HG02678 (cell line): ENCODE results near the gene CSPG5.

Experiments
- ATAC-seq: cut with Tn5 transposase; IDR thresholded peaks from one replicate; pipeline ENCODE4 v1.9.1; 2021; ENCODE audit warnings: mild to moderate bottlenecking, moderate library complexity; ENCODE audit not compliant: unreplicated experiment

CSPG5 gene

DNA sequence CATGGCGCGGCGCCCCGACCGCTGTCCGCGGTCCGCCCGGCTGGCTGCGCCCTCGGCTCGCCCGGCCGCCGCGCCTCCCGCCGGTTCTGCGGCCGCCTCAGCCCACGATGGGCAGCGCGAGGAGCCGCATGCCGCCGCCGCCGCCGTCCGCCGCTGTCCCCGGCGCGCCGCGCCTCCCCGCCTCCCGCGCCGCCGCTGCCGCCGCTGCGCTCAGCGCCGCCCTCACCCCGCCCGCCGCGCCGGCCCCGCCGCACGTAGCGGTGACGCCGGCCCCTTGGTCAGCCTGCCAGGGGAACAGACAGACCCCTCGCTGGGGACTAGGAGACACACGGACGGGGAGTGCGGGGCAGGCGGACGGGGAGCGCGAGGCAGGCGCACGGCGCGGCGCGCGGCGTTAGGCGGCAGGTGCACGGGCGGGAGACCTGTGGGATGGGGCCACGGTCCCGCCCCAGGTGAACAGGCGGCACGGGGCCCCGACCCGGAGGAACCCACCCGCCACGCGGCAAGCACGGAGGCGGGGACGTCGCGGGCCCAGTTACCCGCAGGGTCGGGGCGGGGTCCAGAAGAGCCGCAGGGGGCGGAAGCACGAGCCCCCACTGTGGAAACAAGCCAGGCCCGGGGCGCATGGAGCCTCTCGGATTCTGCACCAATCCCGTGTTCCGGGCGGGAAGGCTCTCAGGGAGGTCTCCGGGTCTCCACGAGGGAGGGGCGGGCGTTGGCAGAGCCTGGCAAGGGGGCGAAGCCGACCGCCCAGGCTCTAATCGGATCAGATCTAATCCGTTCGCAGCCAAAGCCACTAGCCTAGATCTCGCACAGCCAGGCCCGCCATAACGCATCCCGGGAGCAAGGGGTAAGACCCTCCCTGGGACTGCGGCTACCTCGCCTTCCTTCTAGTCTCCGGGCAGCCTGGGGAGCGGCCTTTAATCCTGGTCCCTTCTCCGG lies at the start of gene CSPG5:
TSS of gene CSPG5 (minus strand) at position 175 of the 942 bp plus-strand sequence. CDS start at position 3, 172 bp downstream.
- no peak for ATAC-seq

DNA sequence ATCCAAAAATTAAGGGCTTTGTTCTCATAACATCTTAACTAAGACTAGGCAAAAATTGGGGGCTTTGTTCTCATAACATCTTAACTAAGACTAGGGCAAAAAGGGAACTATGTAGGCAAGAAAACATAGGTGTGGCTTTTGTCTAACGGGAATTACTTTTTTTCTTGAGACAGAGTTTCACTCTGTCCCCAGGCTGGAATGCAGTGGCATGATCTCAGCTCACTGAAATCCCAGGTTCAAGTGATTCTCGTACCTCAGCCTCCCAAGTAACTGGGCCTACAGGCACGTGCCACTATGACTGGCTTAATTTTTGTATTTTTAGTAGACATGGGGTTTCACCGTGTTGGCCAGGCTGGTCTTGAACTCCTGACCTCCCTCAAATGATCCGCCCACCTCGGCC lies 49.8 kb upstream of the CSPG5 start:
- no peak for ATAC-seq

DNA sequence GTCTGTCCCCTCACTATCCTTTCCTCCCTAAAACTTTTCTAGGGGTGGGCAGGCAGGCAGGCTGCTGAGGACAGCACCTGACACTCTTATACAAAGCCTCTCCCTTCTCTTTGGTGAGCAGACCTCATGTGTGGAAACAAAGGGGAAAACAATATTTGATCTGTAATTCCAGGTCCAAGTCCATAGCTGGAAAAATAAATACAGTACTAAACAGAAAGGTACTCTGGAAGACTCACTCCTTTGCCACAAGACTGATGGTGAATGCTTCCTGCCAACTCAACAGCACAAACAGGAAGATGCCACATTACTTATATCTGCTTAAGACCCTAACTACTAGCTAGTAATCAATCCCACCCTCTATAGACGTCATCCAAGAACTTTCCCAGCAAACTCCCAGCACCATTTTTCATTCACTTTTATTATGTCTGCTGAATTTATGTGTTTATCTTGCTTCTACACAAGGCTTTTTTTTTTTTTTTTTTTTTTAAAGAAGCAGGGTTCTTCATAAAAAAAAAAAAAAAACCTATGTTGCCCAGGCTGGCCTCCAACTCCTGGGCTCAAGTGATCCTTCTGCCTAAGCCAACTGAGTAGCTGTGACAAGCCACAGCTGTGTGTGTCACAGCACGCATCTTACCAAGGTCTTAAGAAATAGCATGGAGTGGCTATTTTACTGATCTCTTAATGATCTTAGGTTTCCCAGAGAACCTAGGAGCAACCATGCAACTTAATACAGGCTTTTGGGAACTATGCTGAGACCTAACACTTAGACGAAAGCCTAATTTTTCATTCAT lies 44.2 kb upstream of the CSPG5 start:
- no peak for ATAC-seq

GRCh38 chr3:47617086-47618010 lies 38.7 kb upstream of the CSPG5 start:
- no peak for ATAC-seq

DNA sequence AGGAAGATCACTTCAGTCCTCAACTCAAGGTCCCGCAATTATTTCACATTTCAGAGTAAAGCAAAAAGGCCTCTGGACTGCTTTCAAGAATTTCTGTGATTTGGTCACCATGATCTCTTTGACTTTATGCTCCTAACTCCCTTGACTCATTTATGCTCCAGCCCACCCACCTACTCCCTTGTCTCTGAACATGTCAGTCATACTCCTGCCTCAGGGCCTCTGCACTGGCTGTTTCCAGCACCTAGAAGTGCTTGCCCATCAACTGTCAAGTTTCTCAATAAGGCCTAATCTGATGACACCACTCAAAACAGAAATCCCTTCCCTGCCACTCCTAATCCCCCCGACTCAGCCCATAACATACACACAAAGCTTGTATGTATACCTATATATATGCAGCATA lies 36.1 kb upstream of the CSPG5 start:
- ATAC-seq, result no peak

DNA sequence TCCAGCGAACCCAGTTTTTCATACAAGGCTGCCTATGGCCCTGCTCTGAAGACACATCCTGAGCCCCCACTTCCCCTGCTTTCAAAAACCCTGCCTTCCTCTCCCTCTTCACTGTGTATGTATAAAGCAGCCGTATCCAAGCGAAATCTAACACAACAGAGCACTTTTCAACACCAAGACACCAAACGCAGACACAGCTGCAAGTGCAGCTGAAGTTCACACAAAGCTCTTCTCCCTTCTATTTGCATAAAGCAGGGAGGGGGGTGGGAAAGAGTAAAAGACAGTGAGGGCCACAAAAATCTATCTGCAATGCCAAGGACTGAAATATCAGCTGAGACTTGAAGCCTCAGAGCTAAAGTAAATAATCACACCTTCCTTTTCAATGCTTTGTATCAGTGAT lies 35.1 kb upstream of the CSPG5 start:
- no peak for ATAC-seq

DNA sequence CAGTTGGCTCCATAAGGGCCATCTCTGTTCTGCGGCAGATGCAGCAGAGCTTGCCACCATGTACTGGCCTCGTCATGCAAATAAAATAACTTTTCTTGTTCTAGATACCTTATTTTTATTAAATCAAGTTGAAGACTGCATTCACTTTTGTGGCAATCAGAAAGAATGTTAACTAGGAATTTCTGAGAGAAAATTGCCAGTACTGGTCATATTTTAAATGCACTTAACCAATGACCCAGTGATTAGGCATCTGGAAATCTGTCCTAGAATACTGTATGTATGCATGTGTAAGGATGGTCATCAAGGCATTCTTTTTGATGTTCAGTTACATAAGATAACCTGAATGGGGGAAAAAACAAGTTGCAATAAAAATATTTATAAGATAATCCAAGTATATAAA lies 34.2 kb upstream of the CSPG5 start:
- ATAC-seq, result no peak

DNA sequence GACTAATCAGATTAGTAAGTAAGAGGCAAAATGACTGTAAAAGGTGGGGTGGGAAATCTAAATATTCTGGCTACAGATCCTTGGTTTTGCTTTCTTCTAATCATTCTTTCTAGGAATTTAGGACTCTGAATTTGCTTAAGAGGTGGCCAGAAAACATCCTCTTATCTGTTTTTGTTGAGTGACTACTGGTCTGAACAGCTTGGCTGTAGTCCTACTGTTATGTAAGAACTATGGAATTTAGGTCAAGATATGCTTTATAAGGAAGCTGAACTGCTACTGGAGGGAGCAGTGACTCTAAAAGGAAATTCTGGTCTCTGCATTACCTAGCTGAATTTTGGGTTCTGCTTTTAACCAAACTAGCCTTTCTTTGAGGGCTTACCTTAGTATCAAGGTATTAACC lies 33.5 kb upstream of the CSPG5 start:
- ATAC-seq, result no peak

DNA sequence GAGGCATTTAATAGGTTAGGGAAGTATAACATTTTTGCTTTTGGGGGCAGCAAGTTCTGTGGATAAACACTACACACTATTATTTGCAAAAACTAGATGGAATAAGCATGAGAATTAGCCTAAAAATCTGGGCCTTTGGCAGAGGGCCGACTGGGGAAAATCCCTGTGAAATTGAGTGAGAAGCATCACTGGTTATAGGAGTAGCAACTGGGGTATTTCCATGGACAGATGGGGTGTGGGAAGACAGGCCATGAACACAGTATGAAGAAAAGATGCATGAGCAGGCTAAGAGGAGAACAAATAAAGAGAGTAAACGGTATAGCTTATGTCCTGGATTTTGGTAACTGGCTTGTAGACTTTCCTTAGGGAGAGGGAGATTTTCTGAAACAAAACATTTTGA lies 32.9 kb upstream of the CSPG5 start:
- ATAC-seq, result no peak

DNA sequence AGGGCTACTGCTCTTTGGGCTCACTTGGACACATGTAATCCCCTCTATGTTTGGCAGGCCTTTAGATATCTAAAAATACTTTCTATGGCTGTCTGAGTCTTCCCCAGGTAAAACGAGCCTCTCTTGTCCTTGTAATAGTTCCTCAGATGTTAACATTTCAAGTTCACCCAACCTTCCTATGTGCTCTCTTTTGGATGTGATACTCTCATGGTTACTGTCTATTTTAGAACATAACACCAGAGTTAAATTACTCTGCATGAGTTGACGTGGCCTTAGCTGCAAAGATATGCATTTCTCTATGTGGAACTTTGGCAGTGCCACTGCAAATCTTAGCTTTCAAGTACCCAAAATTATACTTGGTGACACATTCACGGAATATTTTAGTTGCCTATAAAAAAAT lies 31.9 kb upstream of the CSPG5 start:
- ATAC-seq, result no peak

- no peak for ATAC-seq
Observed at GRCh38 chr3:47607335-47607734, 28.7 kb upstream of the CSPG5 start.

DNA sequence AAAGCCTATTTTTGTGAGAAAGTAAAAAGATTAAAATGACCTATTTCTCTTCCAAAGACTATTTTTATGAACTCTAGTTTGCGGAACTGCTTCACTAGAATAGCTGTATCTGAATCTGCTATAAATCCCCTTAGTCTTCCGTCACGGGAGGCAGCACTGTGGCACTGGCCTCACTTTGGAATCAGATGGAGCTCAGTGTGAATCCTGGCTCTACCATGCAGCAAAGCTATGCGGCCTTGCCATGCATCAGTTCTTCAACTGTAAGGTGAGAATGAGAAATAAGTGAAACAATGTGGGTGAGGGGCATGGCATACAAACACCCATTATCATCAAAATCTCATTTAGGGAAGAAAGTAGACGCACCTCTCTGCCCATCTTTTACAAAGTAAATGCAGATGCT lies 27.5 kb upstream of the CSPG5 start:
- no peak for ATAC-seq

DNA sequence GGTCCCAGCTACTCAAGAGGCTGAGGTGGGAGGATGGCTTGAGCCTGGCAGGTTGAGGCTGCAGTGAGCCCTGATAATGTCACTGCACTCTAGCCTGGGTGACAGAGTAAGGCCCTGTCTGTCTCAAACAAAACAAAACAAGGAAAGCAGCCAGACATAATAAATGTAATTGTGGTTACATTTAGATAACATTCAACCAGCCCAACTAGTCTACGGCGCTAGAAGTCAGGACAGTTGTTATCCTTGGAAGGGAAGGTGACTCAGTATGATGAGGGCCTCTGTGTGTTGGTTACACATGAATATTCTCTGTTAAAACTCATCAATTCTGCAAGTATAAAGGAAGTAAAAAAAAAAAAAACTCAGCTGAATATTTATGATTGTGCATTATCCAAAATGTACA lies 27.0 kb upstream of the CSPG5 start:
- no peak for ATAC-seq

DNA sequence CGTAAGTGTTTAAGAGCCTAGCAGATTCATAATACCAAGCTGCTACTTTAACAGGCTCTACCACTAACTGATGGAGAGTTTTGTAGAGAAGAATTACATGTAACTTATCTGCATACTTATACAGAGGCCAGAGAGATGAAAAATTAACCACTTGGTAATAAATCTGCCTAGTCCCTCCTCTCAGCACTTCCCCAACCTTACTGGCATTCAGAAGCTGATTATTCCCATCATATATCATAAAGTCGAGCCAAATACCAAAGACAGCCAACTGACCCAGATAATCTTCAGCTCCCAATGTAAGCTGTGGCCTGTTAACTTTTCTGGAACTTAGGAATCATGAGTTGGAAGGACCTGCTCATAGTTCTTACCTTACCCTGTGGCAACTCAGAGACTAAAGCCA lies 25.5 kb upstream of the CSPG5 start:
- no peak for ATAC-seq

DNA sequence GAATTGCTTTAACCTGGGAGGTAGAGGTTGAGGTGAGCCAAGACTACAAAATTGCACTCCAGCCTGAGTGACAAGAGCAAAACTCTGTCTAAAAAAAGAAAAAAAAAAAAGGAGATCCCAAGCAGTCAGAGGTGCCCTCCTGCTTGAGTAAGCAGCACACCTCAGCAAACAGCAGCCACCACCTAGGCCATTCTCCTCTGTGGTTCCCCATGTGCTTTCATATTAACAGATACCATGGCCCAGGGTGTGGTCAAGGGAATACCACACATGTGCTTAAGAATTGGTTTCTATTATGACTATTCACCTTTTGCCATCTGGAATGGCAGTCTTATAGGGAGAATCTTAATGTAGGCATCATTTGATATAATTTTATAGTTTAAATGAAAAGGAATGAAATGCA lies 24.7 kb upstream of the CSPG5 start:
- ATAC-seq, result no peak

- no peak for ATAC-seq
Observed at GRCh38 chr3:47601281-47601680, 22.6 kb upstream of the CSPG5 start.

- no peak for ATAC-seq
Observed at GRCh38 chr3:47594792-47595191, 16.1 kb upstream of the CSPG5 start.

GRCh38 chr3:47592066-47592795 lies 13.6 kb upstream of the CSPG5 start:
- ATAC-seq, result no peak

- no peak for ATAC-seq
Observed at GRCh38 chr3:47590216-47590615, 11.6 kb upstream of the CSPG5 start.

- ATAC-seq, result no peak
Observed at GRCh38 chr3:47588587-47588986, 9.9 kb upstream of the CSPG5 start.
